Measurements from ENCODE around the gene FCHO1.

- TF ChIP-seq CTCF (IDR thresholded peaks at IDR 0.05; ENCODE audit: insufficient read depth, low read length) (no peak), POLR2AphosphoS5 (IDR thresholded peaks at IDR 0.05; ENCODE audit: low read depth) (no peak)
These were observed 30.1 kb upstream of the FCHO1 start for GRCh38 chr19:17721111-17721628.

Data from HL-60 (cell line).